Activated T-cell treated with anti-CD3 and anti-CD28 coated beads, Interleukin-2, amount 50 U/mL, for 72 hours (primary cell): ENCODE measurements around the gene VEGFD. TPM values are rescaled to one million over a fixed set of nuclear protein-coding genes. Genes with fewer than 3 reads are reported as not detected.
"Not testable (repeated sequence)": the region's sequence is repeated elsewhere in the genome, so short reads cannot be mapped to it uniquely, and the experiment has no call there.

Source experiments
- ATAC-seq, 2 donors: fragments of 150-1000 bp; cut with Tn5 transposase; replicated peaks in 1 of 2; 2 replicates each; pipeline ENCODE4 v1.10.0; 2021; ENCODE audit warnings: moderate library complexity in 2 of 2, mild to moderate bottlenecking in 1 of 2
- DNase-seq, 2 donors: peaks; one replicate each; pipeline ENCODE4 v3.0.0; 2021 to 2022; ENCODE audit warnings: mixed read lengths in 1 of 2
- H3K27ac Mint-ChIP-seq: one replicate; pipeline ENCODE4 v1.8.0; 2022; ENCODE audit warnings: mild to moderate bottlenecking, moderate library complexity, mixed read lengths
- H3K27me3 Mint-ChIP-seq: one replicate; pipeline ENCODE4 v1.8.0; 2022; ENCODE audit warnings: low read depth, mixed read lengths
- H3K36me3 Mint-ChIP-seq, 2 donors: one replicate each; pipeline ENCODE4 v1.8.0; 2022; ENCODE audit warnings: mixed read lengths in 2 of 2, mild to moderate bottlenecking in 1 of 2; ENCODE audit not compliant: insufficient read depth in 2 of 2
- H3K4me1 Mint-ChIP-seq: one replicate; pipeline ENCODE4 v1.8.0; 2022; ENCODE audit warnings: low read depth, mixed read lengths
- H3K4me3 Mint-ChIP-seq, 2 donors: one replicate each; pipeline ENCODE4 v1.8.0; 2022; ENCODE audit warnings: mild to moderate bottlenecking in 2 of 2, mixed read lengths in 2 of 2, moderate library complexity in 2 of 2
- H3K9me3 Mint-ChIP-seq, 2 donors: one replicate each; pipeline ENCODE4 v1.8.0; 2022; ENCODE audit warnings: mixed read lengths in 2 of 2
- total RNA-seq, 2 donors: library from RNA; stranded (reverse); gene quantifications; one replicate each; pipeline ENCODE4 v1.2.3, GENCODE V29; 2022

VEGFD gene
- total RNA-seq, 2 donors from 2014 or later = not detected

DNA sequence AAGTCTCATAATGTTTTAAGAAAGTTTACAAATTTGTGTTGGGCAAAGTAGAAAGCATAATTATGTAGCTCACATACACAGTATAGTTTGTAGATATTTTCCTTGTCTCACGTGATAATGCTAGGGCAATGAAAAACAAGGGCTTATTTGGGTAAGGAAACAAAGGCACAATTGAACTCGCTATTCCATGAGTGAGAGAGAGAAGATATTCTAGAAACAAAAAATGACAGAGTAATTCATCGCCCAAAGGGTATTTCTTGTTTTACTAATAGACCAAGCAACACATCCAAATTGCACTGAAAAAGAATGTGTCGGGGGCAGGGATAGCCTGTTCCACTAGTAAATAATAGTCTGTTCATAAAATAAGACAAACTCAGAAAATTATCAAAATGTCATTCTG lies 65.1 kb downstream of the VEGFD start:
- Mint-ChIP-seq H3K9me3 (no peaks in the 10 kb centered on the region), H3K4me1 (no peaks in the 10 kb centered on the region), H3K36me3 (peaks cover 2 to 5% of the 10 kb centered on the region in 2 donors), H3K27me3 (peaks cover 11% of the 10 kb centered on the region), H3K27ac (no peak overlapping the region), H3K4me3 (no peak overlapping the region)
- DNase-seq (no peak), ATAC-seq (no peak)

DNA sequence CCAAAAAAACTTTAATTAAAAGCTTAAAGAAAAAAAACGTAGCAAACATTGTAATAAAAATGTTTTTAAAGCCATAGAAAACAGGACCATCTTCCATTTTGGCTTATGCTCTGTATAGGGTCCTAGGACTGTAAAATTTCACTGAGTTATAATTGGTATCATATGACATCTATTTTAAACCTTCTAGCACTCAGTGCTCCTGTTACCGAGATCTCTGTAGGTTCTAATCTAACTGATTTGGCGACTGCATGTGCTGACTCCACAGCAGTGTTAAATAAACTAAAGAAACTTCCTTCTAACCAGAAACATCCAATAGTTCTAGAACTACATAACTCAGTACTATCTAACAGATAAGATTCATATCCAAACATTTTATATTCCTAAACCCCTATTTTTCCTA lies 68.7 kb downstream of the VEGFD start, which contains the start of gene ASB11:
Gene ASB11, minus strand, starts transcription at position 132 of the 400 bp plus-strand sequence. Its CDS starts 35 bp downstream, at position 97.
- DNase-seq (no peak), ATAC-seq (no peak)
- Mint-ChIP-seq H3K9me3 (no peaks in the 10 kb centered on the region), H3K4me3 (no peak within 1 kb of the TSS), H3K36me3 (peaks cover 0 to 2% of the 10 kb centered on the region in 2 donors), H3K4me1 (no peaks in the 10 kb centered on the region), H3K27me3 (no peaks in the 10 kb centered on the region), H3K27ac (no peak within 1 kb of the TSS)

DNA sequence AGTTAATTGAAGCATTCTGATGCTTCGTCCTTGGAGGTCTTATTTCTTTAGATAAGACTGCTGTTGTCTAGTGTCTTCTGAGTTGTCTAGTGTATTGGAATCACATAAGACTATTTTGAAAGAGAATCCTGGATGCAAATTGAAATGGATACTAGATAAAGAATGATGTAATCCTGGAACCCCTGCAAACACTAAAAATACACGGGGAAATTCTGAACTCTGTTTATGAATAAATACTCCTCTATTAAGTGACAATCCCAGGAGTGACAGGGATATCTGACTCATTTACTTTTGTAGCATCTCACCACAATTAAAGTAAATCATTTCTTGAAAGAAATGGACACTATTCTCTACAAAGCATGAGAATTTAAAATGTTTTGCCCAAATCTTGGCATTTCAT lies 69.7 kb downstream of the VEGFD start:
- DNase-seq = no peak
- Mint-ChIP-seq H3K27ac (no peak overlapping the region), H3K27me3 (no peaks in the 10 kb centered on the region), H3K4me1 (no peaks in the 10 kb centered on the region), H3K4me3 (no peak overlapping the region), H3K36me3 (peaks cover 0 to 1% of the 10 kb centered on the region in 2 donors), H3K9me3 (no peaks in the 10 kb centered on the region)
- ATAC-seq = no peak

DNA sequence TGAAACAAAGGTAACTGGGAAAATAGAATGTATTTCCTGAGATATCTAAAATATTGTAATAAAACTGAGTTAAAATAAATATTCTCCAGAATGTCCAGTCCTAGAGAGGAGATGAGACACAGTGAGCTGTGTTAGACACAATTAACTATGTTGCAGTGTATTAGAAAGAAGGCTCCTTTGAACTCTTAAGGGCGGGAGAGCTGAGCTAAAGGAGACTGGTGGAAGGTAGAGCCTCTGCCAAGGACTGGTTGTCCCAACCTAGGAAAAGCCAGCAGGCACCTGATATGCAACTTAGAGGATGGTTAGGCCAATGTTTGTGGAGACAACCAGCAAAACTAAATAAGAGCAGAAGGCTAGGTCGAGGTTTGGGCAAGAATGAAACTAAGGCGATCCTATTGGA lies 73.1 kb downstream of the VEGFD start:
- Mint-ChIP-seq H3K27ac (no peak overlapping the region), H3K36me3 (no peaks in the 10 kb centered on the region), H3K27me3 (peaks cover 5% of the 10 kb centered on the region), H3K4me1 (no peaks in the 10 kb centered on the region), H3K4me3 (no peak overlapping the region), H3K9me3 (no peaks in the 10 kb centered on the region)
- DNase-seq (no peak), ATAC-seq (no peak)

DNA sequence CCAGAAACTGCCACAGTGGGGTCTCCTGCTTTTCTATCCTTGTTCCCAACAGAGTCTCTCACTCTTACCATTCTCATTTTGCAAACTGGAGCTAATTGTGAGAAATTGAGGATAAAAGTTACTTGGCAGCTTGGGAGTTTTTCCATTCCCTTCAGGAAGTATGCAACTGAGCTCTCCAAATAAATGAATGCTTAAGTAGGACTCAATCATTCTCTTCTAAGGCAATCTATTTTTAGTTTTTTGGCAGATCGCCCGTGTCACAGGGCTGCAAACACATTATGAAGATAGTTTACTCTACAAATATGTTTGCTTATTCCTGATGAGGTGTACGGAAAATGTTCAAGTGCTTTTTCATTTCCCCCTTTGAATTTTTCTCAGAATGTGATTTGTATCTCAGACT lies 74.1 kb downstream of the VEGFD start:
- H3K36me3 Mint-ChIP-seq = no peaks in the 10 kb centered on the region

DNA sequence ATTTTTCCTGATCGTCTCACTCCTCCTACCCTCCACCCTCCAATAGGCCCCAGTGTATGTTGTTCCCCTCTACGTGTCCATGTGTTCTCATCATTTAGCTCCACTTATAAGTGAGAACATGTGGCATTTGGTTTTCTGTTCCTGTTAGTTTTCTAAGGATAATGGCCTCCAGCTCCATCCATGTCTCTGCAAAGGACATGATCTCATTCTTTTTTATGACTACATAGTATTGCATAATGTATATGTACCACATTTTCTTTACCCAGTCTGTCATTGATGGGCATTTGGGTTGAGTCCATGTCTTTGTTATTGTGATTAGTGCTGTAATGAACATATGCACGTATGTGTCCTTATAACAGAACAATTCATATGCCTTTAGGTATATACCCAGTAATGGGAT lies 78.3 kb downstream of the VEGFD start:
- H3K4me1 Mint-ChIP-seq = not testable (repeated sequence)

More for the DNA sequence above, 74.1 kb downstream of the VEGFD start:
- H3K4me1 Mint-ChIP-seq = no peaks in the 10 kb centered on the region
- H3K27me3 Mint-ChIP-seq = peaks cover 10% of the 10 kb centered on the region
- H3K4me3 Mint-ChIP-seq = no peak overlapping the region
- no peak for ATAC-seq
- no peaks in the 10 kb centered on the region for H3K9me3 Mint-ChIP-seq
- no peak for DNase-seq
- H3K27ac Mint-ChIP-seq = no peak overlapping the region

DNA sequence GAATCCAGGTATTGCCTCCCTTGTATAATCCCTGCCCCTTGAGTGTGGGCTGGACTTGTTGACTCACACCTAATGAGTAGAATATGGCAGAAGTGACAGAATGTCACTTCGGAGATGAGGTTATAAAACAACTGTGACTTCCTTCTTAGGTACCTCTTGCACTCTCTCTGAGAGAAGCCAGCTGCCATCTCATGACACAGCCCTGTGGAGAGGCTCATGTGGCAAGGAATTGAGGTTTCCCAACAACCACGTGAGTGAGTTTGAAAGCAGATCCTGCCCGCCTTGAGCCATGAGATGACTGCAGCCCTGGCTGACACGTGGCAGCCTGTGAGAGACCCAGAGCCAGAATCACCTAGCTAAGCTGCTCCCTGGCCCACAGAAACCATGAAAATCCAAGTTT lies 82.3 kb downstream of the VEGFD start:
- no peaks in the 10 kb centered on the region for H3K9me3 Mint-ChIP-seq
- no peaks in the 10 kb centered on the region for H3K36me3 Mint-ChIP-seq
- H3K4me1 Mint-ChIP-seq = peaks cover 7% of the 10 kb centered on the region
- H3K27ac Mint-ChIP-seq = peak overlapping the region; percentile 46
- ATAC-seq (peak; percentile 91 to 97), DNase-seq (peak; percentile 43 to 54)
- H3K27me3 Mint-ChIP-seq = peaks cover 38% of the 10 kb centered on the region
- H3K4me3 Mint-ChIP-seq = no peak overlapping the region

More for the DNA sequence above, 78.3 kb downstream of the VEGFD start:
- H3K27me3 Mint-ChIP-seq = peaks cover 24% of the 10 kb centered on the region
- not testable (repeated sequence) for H3K9me3 Mint-ChIP-seq, H3K27ac Mint-ChIP-seq, H3K4me3 Mint-ChIP-seq, ATAC-seq, H3K36me3 Mint-ChIP-seq, DNase-seq

DNA sequence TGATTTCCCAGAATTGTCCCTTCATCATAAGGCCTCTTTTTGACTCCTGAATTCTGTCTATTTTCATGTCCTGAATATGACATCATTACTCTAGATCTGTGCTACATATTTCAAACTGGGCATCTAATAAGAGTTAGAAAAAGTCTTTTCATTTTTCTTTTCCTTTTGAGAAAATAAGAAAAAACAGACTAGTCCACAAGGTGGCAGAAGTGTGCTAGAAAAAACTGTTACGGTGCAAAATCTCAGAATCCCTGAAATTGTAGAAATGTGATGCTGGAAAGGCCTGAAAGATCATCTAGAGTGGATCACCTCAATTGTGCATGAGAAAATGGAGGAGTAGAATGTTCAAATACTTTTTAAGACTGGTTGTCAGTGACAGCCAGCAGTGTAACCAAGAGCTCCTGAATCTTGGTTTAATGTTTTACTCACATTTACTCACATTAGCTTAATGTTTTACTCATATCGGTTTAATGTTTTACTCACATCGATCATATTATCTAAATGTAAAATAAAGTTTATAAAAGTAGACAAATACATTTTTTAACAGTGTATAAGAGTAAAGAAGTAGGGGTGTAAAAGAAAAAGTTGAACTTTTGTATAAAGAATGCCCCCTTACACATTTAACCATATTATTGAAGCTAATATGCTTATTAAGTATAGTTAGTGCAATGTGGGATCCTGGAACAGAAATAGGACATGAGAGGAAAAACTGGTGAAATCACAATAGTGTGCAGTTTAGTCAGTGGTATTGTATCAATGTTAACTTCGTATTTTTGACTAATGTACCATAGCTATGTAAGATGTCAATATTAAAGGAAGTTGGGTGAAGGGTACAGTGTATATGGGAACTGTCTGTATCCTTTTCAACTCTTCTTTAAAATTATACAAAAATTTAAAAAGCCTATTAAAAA lies 84.0 kb downstream of the VEGFD start:
- DNase-seq = no peak
- Mint-ChIP-seq H3K36me3 (no peaks in the 10 kb centered on the region), H3K27ac (no peak overlapping the region), H3K4me1 (peaks cover 7% of the 10 kb centered on the region), H3K9me3 (no peaks in the 10 kb centered on the region), H3K27me3 (peaks cover 33% of the 10 kb centered on the region), H3K4me3 (no peak overlapping the region)
- no peak for ATAC-seq

DNA sequence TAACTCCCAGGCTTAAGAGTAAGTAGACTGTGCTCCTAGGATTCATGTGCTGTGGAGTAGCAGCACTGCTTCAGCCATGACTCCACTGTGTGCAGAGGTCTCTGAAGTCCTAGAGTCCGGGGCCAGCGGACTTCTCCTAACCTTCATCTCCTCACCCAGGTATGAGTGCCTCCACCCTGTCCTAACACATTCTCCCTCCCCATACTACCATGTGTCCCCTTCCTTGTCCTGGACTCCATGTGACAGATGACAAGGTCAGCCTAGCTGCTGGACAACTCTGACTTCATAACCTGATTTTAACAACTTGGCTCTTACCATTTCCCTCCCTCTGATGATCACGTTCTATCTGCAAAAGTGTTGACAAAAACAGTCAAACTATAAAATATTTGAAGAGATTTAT lies 85.4 kb downstream of the VEGFD start:
- Mint-ChIP-seq H3K9me3 (no peaks in the 10 kb centered on the region), H3K4me3 (no peak overlapping the region), H3K36me3 (no peaks in the 10 kb centered on the region), H3K27me3 (peaks cover 33% of the 10 kb centered on the region), H3K27ac (no peak overlapping the region), H3K4me1 (peaks cover 7% of the 10 kb centered on the region)
- DNase-seq (no peak), ATAC-seq (no peak)

DNA sequence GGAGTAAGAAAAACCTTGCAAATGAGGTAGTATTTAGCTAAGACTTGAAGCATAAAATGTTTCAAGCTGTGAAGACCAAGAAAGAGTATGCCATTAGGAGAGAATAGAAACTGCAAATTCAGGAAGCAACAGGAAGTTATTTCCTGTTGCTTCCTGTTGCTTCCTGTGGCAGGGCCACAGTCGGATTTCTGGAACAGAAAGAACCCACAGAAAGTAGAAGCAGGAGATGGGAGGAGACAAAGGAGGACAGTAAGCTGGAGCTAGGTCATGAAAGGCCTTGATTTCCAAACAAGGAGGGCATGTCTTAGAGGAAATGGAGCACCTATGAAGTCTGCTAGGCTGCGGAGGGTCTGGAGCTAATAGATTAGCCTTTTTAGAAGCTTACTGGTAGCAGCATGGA lies 86.0 kb downstream of the VEGFD start:
- peaks cover 7% of the 10 kb centered on the region for H3K4me1 Mint-ChIP-seq
- DNase-seq (no peak), ATAC-seq (no peak)
- no peaks in the 10 kb centered on the region for H3K9me3 Mint-ChIP-seq
- peaks cover 33% of the 10 kb centered on the region for H3K27me3 Mint-ChIP-seq
- H3K36me3 Mint-ChIP-seq = no peaks in the 10 kb centered on the region
- H3K27ac Mint-ChIP-seq = no peak overlapping the region
- H3K4me3 Mint-ChIP-seq = no peak overlapping the region

Other genes with a start within 250 kb of the VEGFD start
- gene ASB9, start 114.3 kb downstream of the VEGFD start, total RNA-seq = under 1 TPM in 1 of 2 donors, not detected in 1; 0.41 TPM
- not detected for gene ASB11, start 68.8 kb downstream of the VEGFD start, total RNA-seq
- 10 to 100 TPM; 33.1 to 46.2 TPM for gene PIGA, start 48.9 kb downstream of the VEGFD start, total RNA-seq
- under 1 TPM; 0.46 to 0.86 TPM for gene PIR, start 108.9 kb upstream of the VEGFD start, total RNA-seq
- not detected for gene BMX, start 116.4 kb upstream of the VEGFD start, total RNA-seq
- gene ACE2, start 216.5 kb upstream of the VEGFD start, total RNA-seq = under 1 TPM; 0.16 to 0.53 TPM